HG02970 (cell line): ENCODE results near the gene LCN6.
"Not testable (repeated sequence)": the region's sequence is repeated elsewhere in the genome, so short reads cannot be mapped to it uniquely, and the experiment has no call there.

Experiments
- ATAC-seq: cut with Tn5 transposase; IDR thresholded peaks from one replicate; pipeline ENCODE4 v1.9.1; 2021; ENCODE audit warnings: mild to moderate bottlenecking, moderate library complexity, moderate number of reproducible peaks; ENCODE audit not compliant: unreplicated experiment, low FRiP score

Gene LCN6

DNA sequence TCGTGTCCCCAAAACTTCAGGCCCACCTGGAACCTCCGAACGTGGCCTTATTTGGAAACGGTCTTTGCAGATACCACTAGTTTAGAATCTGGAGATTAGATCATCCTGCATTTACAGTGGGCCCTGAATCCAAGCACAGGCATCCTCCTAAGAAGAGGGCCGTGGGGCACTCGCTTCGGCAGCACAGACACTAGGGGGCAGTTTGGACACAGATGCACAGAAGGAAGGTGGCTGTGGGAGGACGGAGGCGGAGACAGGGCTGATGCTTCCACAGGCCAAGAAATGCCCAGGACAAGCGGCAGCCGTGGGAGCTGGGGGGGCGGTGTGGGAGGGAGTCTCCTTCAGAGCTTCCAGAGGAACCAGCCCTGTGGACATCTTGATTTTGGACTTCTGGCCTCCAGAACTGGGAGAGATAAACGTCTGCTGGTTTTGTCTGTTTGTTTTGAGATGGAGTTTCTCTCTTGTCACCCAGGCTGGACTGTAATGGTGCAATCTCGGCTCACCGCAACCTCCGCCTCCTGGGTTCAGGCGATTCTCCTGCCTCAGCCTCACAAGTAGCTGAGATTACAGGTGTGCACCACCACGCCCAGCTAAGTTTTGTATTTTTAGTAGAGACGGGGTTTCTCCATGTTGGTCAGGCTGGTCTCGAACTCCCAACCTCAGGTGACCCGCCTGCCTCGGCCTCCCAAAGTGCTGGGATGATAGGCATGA lies 12.7 kb upstream of the LCN6 start:
- not testable (repeated sequence) for ATAC-seq

DNA sequence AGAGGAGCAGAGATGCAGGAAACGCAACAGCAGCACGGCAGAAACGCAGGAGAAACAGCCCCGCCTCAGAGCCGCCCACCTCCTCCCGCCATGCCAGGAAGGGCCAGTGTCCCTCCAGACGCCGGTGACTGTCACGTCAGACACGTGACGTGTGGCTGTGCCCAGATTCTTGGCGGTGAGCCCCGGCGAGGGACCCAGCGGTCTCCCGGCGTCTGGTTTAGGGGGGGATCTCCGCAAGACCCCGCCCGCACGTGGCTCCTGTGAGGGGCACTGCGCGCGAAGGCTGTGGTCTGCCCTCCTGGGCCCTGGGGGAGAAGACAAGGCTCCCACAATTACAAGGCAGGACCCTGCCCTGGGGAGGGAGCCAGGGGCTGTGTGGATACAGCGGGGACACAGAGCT lies 12.1 kb upstream of the LCN6 start:
- no peak for ATAC-seq

DNA sequence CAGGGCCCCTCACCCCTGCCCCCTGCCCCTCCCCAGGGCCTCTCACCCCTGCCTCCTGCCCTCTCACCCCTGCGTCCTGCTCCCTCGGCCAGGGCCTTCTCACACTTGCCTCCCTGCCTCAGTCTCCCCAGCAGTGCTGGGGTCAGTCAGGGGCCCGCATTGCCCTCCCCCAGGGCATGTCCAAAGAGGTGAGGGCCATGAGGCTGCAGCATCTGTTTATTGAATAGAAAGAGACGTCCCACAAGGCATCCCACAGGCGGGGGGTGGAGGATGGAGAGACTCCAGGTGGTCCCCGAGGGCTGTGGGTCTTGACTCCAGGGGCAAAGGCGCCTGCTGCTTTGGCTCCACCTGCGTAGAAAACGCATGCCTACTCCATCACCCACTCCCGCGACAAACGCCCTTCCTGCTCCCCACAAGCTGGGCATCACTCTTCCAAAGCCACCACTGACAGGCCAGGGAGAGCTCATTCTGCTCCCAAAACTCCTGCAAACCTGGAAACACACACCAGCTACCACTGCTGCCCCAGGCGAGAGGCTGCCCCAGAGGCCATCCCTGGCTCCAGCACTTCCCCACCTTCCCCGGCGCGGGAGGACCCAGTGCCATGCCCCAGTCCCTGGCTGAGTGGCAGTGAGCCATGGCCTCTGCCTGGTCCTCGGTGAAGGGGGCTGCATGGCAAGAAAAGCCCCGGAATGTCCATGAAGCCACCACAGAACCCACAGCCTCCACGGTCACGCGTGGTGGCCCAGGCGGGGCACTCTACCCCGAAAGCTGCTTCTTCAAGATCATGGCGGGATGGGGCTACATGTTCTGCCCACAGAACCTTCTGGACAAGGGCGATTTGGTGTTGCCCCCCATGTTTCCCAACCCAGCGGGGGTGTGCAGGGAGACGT lies 11.4 kb upstream of the LCN6 start:
- no peak for ATAC-seq

DNA sequence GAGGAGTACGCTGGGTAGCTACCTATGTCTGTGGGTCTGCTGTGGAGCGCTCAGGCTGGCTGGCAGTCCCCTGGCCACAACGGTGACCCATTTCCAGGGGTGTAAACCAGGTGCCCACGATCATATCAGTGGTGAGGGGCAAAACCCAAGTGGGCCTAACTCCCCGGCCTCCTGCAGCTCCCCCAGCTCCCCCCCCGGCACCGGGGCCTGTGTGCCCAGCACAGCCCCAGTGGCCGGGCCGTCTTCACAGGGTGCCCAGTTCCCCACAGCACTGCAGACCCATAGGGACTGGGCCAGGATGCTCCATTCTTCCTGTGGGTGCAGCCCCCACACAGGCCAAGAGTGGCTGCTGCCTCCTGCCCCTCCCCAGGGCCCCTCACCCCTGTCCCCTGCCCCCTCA lies 10.7 kb upstream of the LCN6 start:
- ATAC-seq, result no peak

DNA sequence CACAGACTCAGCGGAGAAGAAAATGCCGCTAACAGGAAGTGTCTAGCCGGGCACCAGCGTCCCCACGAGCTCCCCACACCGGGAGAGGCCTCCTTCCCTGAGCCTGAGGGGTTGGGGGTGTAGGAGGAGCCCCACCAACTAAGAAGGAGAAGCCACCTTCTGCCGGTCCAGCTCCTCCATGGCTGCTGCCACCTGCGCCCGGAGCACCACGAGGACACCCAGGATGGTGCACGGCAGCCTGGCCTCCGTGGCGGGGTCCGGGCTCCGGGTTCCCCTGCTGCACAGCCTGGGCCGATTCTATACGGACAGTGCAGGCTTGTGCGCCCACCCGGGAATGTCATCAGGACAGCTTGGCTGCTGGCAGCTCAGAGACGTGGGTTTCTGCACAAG lies 9.4 kb upstream of the LCN6 start:
- ATAC-seq, result no peak

DNA sequence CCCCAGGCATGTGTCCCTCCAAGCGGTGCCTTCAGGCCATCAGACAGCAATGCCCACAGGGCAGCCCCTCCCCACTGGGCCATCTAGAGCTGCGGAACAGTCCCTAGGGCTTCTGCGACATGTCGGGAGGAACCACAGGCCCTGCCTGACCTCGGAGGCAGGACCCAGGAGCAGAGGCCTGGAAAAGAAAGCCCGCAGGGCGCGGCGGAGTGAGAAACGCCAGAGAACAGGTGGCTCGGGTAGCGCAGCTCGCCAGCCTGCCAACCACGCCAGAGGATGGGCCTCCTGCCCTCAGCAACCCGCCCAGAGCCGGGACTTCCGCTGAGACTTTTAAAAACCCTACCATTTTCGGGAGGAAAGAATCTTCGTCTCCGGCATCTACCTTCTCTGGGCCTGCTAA lies 9.0 kb upstream of the LCN6 start:
- ATAC-seq, result no peak

DNA sequence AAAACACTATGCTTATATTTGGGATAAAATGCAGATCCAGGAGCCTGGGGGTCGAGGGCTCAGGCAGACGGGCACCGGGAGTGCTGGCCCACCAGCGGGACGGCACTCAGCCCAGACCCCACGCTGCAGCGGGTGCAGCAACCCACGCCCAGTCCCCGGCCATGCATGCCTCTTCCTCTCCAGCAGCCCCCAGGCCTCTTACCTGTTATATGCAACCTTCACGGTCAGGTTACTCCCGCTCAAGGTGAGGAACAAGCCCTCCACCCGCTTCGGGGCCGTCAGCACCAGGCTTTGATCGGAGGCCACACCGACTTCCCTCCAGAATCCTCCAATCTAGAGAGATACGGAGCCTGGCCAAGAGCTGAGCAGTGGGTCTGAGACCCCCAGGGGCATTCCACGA lies 8.5 kb upstream of the LCN6 start:
- no peak for ATAC-seq

DNA sequence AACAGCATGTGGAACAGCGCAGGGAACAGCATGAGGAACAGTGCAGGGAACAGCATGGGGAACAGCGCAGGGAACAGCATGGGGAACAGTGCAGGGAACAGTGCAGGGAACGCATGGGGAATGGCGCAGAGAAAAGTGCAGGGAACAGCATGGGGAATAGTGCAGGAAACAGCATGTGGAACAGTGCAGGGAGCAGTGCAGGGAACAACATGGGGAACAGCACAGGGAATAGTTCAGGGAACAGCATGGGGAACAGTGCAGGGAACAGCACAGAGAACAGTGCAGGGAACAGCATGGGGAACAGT lies 7.8 kb upstream of the LCN6 start:
- ATAC-seq, result no peak

DNA sequence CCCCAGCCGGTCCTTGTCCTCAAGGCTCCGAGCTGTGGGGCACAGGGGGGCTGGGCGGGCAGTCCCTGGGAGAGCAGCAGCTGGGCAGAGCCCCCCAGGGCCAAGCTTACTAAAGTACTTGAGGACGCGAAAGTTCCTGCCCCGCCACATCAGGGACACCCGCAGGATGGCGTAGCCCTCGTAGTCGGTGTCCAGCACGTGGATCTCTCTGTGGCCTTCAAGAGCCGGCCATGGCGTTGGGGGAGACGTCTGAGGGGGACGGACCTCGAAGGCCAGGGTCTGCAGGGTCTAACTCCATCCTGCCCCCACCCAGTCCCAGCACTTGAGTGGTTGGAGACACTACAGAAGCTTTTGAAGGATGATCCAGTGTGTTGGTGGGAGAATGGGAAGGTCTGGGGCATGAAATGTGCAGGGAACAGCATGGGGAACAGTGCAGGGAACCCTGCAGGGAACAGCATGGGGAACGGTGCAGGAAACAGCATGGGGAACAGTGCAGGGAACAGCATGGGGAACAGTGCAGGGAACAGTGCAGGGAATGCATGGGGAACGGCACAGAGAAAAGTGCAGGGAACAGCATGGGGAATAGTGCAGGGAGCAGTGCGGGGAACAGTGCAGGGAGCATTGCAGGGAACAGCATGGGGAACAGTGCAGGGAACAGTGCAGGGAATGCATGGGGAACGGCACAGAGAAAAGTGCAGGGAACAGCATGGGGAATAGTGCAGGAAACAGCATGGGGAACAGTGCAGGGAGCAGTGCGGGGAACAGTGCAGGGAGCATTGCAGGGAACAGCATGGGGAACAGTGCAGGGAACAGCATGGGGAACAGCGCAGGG lies 7.2 kb upstream of the LCN6 start:
- ATAC-seq, result not testable (repeated sequence)

DNA sequence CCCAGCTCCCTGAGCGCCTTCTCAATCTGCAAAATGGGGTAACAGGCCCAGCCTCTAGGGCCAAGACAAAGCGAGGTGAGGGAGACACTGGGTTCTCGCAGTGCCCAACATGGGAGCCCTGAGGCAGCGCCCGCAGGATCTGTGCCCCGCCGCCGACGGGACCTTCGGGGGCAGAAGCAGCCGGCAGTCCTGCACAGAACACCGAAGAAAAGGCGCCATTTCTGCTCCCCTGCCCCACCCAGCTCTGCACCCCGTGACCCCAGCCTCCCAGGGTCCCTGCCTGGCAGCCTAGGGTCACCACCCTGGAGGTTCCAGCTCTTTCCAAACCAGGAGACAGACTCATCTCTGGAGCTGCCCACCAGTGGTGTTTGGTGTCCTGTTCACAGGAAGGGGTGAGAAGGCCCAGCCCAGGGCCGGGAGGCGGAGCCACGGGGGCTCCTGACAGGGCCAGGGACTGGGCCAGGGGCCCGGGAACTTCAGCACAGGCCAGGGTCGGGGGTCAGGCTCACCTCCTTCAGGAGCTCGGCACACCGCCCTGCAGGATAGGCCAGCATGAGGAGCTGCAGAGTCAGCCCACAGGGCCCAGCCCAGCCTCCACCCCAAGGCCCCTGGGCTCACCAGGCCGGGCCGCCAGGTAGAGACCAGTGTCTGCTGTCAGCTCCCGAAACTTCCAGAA lies 6.4 kb upstream of the LCN6 start:
- ATAC-seq, result no peak

DNA sequence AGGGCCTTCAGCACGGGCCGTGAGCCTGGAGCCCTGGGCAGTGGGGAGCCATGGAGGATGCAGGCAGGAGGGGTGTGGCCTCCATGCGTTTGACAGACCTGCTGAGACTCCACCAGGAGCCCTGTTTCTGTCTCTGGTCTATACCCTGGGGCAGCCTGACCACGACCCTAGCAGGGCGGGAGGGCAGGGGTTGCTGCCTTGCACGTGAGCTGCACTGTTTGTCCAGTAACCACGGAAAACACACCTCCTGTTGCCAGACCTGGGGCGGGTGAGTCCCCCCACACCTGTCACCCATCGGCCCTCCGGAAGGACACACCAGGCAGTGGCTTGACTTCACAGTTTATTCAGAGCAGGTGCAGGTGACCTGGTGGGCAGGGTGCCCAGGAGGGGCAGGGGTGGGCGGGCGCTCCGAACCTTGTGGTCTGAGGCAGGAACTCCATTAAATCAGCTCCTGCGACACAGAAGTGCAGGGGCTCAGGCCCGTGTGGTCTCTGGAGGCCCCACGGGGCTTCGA lies 5.8 kb upstream of the LCN6 start:
- no peak for ATAC-seq

DNA sequence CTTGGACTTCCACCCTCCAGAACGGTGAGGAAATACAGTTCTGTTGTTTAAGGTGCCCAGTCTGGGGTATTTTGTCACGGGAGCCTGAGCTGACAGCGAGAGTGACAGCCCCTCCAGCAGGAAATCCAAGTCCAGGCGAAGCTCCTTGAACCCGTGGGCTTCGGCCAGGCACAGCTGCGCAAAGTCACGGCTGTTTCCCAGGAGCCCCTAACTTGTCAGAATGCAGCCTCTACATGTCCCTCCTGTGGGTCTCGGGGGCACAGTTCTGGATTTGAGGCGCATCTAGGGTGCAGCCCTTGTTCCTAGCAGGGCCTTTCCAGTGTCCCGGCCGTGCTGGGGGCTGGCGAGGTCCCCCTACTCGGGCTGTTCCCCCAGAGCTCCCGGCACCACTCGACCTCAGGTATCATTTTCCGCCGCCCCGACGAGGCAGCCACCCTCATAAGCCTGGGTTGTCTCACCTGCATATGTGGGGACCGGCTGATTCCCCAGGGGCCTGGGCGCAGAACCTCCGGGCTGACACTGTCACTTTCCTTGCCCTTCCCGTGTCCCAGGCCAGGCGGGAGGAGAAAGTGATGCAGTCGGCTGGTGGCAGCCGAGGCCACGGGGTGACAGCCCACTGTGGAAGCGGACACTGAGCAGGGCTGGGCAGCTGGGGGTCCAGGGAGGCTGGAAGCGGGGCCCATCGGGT lies 5.2 kb upstream of the LCN6 start:
- no peak for ATAC-seq

DNA sequence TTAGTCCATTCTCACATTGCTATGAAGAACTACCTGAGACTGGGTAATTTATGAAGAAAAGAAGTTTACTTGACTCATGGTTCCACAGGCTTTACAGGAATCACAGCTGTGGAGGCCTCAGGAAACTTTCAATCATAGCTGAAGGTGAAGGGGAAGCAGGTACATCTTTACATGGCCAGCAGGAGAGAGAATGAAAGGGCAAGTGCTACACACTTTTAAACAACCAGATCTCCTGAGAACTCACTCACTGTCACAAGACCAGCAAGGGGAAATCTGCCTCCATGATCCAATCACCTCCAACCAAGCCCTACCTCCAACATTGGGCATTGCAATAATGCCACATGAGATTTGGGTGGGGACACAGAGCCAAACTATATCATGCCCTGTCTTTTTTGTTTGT lies 3.5 kb upstream of the LCN6 start:
- no peak for ATAC-seq

DNA sequence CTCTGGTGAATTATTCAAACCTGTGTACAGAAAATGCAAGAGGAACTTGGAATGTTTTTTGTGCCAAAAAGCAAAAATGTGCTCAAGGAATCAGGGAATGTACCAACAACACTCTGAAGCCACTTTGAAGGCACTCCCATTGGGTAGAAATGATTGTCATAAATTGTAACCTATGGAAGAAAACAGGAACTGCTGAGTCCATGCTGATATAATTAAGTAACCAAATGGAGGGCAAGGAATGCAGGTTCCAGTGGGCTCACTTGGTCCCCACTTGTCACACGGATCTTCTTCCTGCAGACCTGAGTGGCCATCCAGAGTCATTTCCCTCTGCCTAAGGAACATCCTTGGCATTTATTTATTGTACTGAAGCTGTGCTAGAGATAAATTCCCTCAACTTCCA lies 2.9 kb upstream of the LCN6 start:
- no peak for ATAC-seq

DNA sequence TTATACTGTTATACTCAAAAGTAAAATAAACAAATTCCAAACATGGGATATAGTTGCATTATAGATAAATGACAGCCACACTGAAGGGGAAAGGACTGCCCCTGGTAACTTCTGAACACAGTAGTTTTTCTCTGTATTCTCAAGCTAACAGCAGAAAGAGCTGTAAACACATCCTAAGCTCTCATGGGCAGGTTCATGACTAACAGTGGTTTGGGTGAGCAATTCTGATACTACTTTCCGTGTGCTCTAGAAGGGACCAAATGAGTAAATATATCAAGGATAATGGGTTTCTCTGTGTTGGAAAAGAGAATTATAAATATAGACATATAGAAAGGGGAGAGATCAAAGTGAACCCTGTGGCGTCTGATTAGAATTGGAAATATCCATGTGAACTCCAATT lies 2.2 kb upstream of the LCN6 start:
- no peak for ATAC-seq

DNA sequence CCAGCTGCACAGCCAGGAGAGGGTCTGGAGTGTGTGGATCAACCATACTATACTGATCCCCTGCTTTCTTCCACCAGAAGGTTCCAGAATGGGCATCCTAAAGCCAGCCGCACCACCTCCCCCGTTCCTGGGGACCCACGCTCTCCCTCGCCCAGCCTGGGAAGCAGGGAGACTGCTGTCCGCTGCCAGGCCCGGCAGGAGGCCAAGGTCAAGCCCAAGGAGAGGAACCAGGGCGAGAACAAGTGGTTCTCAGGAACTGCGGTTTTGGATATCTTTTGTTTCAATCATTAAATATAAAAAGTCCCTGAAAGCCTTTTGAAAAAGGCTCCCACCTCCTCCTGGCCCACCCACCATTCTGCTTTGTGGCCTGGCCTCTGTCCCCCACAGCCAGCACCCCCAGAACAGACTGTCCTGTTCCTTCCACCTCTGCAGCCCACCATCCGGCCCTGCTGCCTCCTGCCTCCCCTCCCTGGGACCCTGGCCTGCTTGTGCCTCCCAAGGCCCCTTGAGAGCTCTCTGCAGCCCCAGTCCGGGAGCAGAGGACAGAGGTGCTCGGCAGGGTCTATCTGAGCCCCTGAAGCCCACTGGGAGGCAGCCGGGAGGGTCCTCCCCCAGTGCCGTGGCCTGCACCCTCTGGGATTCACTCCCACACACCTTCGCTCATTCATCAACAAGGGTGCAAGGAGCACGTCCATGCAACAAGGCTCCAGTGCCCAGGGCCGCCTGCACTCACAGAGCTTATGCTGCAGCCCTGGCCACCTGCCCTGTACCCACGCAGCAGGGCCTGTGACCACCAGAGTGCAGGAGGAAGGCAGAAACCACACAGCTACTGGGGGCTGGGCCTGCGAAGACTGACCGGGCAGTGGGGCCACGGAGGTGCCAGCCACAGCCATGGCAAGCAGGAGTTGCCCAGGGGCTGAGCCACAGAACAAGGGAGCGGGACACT lies 614 bp upstream of the LCN6 start:
- ATAC-seq, result no peak

DNA sequence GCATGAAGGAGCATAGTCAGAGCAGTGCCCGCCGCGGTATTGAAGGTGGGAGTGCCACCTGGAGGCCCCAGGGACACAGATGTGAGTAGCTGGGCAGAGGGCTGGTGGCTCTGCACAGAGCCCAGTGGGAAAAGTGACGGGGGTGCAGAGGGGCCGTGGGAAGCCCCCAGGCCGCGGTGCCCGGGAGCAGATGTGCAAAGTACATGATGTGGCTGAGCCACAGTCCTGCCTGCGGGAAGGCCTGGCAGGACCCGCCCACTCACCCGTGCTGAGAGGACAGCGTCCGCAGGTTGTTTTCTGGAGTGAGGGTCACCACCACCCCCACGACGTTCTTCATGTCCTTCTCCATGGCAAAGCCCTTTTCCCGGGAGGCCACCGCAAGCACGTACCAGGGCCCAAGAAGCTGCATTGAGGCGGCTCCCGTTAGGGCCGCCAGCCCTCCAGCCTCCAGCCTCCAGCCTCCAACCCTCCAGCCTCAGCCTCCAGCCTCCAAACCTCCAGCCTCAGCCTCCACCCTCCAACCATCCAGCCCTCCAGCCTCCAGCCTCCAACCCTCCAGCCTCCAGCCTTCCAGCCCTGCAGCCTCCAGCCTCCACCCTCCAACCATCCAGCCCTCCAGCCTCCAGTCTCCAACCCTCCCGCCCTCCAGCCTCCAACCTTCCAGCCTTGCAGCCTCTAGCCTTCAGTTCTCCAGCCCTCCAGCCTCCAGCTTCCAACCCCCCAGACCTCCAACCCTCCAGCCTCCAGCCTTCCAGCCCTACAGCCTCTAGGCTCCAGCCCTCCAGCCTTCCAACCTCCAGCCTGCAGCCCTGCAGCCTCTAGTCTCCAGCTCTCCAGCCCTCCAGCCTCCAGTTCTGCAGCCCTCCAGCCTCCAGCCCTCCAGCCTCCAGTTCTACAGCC lies 914 bp downstream of the LCN6 start:
- no peak for ATAC-seq

DNA sequence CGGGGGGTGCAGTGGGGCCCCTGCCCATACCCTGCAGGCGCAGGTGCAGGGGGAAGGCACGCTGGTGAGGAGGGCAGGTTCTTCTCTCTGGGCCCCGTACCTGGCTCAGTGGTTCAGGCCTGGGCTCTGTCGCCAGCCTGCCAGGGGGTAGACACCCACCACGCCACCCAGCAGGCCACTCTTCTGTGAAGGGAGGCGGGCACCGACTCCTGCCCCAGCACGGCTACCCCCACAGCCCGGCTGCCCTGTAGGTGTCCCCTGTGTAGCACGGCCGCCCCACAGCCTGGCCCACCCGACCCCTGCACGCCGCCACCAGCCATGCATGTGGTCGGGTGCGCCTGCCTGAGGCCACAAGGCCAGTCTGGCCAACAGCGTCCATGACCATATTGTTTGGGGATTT lies 1.7 kb downstream of the LCN6 start:
- no peak for ATAC-seq
